GM12801 (cell line): ENCODE measurements around the gene ART3.

ENCODE experiments used
- TF ChIP-seq, protein P1 (sequence below): IDR thresholded peaks from one replicate; pipeline ENCODE4 v1.5.1; 2011; ENCODE audit warnings: control low read depth; ENCODE audit not compliant: insufficient read length; ENCODE audit errors: extremely low read depth

The ART3 gene

DNA sequence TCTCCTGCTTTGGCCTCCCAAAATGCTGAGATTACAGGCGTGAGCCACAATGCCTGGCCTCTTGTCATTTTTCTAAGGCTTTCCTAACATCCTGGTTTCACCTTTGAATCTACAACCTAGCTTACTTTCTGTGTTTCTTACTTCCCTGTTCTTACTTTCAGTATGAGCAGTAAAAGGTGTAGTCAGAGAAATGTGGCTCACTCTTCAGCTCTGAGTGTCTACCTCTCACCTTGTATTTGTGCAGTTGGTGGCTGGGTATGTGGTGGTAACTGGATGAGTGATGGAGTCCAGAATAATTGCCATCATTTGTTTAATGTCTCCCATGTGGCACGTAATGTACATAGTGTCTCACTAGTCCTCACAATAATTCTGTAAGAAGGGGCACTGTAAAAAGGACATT, 19.5 kb upstream of the ART3 start:
- TF ChIP-seq, protein P1, sequence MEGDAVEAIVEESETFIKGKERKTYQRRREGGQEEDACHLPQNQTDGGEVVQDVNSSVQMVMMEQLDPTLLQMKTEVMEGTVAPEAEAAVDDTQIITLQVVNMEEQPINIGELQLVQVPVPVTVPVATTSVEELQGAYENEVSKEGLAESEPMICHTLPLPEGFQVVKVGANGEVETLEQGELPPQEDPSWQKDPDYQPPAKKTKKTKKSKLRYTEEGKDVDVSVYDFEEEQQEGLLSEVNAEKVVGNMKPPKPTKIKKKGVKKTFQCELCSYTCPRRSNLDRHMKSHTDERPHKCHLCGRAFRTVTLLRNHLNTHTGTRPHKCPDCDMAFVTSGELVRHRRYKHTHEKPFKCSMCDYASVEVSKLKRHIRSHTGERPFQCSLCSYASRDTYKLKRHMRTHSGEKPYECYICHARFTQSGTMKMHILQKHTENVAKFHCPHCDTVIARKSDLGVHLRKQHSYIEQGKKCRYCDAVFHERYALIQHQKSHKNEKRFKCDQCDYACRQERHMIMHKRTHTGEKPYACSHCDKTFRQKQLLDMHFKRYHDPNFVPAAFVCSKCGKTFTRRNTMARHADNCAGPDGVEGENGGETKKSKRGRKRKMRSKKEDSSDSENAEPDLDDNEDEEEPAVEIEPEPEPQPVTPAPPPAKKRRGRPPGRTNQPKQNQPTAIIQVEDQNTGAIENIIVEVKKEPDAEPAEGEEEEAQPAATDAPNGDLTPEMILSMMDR, result no peak

DNA sequence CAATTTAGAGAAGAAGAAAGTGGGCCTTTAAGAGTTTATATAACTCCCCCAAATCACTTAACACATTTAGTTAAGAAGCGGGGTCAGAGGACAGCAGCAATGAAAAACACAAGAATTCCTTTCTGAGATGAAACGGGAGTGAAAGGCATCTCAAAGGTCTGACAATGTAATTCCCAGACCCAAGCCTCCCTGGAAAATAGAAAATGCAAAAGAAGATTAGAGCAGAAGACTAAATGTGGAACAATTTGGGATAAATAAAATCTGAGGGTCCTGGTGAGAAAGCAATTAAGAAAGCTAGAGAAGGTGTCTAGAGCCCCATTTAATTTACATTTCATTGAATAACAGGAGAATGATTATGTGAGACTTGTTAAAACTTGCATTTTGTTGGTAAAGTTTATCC, 19.1 kb upstream of the ART3 start:
- TF ChIP-seq, protein P1, result no peak

DNA sequence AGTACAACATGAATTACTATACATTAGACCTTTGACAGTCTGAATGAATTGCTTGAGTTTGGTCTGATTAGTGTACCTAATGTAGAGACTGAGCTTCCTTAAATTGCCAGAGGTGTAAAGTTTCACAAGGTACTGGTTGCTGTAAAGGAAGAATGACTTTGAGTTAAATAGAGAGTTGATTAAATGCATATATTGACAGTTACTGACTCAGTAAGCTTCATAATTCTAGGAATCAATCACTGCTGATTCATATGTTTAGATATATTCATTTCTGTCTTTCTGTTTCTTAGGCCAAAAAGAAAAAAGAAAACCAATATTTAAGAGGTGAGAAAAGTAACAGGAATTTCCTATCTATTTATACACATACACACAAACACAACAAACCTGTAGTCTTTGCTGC, 16.2 kb upstream of the ART3 start:
- TF ChIP-seq, protein P1, result no peak

GRCh38 chr4:76058888-76059426, 15.6 kb upstream of the ART3 start:
- TF ChIP-seq, protein P1, result no peak

- TF ChIP-seq, protein P1, result no peak
Observed at GRCh38 chr4:76059750-76060149, 14.8 kb upstream of the ART3 start.

- TF ChIP-seq, protein P1, result no peak
Observed at GRCh38 chr4:76060506-76060905, 14.0 kb upstream of the ART3 start.

- TF ChIP-seq, protein P1, result no peak
Observed at GRCh38 chr4:76061421-76061820, 13.1 kb upstream of the ART3 start.

DNA sequence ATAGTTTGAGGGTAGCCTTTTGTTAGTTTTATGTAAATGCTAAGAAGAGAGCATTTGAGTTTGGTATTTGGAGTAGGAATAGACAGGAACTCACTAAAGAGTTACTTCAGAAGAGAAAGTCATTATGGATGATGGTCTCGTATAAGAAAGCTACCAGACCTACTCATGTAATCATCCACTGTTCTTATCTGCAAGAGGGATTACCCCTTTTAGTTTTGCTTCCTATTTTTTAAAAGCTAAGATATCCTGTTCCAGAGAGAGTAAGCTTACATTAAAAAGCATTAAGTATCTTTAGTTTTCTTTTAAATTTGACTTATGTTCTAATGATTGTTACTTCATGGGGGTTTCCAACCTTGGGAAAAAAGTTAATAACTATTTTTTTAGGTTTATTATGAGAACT, 12.5 kb upstream of the ART3 start:
- TF ChIP-seq, protein P1, result no peak
